Fibroblast of villous mesenchyme (primary cell): Measurements from ENCODE around the gene LOXHD1. TPM values are rescaled to one million over a fixed set of nuclear protein-coding genes. Genes with fewer than 3 reads are reported as not detected.

Experiments
- DNase-seq: peaks from one replicate; pipeline ENCODE4 v3.0.0-alpha.2; 2010; ENCODE audit warnings: low read depth
- H3K4me3 ChIP-seq: 2 replicates; pipeline ENCODE4 v1.5.1; 2011; ENCODE audit warnings: low read depth, mild to moderate bottlenecking, low read length
- total RNA-seq: library from RNA; depleted of rRNA; stranded (reverse); fragments of >200 nt; gene quantifications from 2 replicates; pipeline ENCODE4 v1.2.3, GENCODE V29; 2012
- TF ChIP-seq, protein P1 (sequence below): IDR thresholded peaks from 2 replicates; pipeline ENCODE4 v1.5.1; 2012; ENCODE audit warnings: low read depth, mild to moderate bottlenecking, low read length; ENCODE audit not compliant: insufficient read depth

LOXHD1 gene
- total RNA-seq, 1 donor, result not detected

GRCh38 chr18:46559296-46559695, 97.7 kb downstream of the LOXHD1 start:
- TF ChIP-seq, protein P1, sequence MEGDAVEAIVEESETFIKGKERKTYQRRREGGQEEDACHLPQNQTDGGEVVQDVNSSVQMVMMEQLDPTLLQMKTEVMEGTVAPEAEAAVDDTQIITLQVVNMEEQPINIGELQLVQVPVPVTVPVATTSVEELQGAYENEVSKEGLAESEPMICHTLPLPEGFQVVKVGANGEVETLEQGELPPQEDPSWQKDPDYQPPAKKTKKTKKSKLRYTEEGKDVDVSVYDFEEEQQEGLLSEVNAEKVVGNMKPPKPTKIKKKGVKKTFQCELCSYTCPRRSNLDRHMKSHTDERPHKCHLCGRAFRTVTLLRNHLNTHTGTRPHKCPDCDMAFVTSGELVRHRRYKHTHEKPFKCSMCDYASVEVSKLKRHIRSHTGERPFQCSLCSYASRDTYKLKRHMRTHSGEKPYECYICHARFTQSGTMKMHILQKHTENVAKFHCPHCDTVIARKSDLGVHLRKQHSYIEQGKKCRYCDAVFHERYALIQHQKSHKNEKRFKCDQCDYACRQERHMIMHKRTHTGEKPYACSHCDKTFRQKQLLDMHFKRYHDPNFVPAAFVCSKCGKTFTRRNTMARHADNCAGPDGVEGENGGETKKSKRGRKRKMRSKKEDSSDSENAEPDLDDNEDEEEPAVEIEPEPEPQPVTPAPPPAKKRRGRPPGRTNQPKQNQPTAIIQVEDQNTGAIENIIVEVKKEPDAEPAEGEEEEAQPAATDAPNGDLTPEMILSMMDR, result no peak
- no peak for DNase-seq
- H3K4me3 ChIP-seq, result no peak overlapping the region

- no peak overlapping the region for H3K4me3 ChIP-seq
- no peak for DNase-seq
- TF ChIP-seq, protein P1, result no peak
These were observed 100.3 kb downstream of the LOXHD1 start for GRCh38 chr18:46556590-46557206.

GRCh38 chr18:46555724-46556123, 101.3 kb downstream of the LOXHD1 start:
- no peak overlapping the region for H3K4me3 ChIP-seq
- DNase-seq, result no peak
- TF ChIP-seq, protein P1, result peak; percentile 12

DNA sequence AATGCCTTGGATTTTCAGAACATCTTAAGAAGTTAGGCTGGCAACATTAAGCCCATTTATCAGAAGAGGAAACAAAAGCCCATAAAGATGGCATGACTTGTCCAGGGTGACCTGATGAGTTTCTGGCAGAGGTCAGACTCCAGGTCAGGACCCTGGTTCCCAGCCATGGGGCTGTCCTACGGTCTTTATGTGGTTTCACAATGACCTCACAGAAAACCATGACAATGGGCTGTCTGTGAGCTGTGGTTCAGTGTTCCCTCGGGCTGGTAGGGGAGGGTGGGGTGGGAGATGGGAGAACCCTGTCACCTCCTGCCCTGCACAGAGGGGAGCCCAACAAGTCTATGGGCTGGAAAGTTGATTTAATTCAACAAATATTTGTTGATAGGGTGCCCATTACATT, 101.8 kb downstream of the LOXHD1 start:
- TF ChIP-seq, protein P1, result no peak
- no peak overlapping the region for H3K4me3 ChIP-seq
- DNase-seq, result no peak

GRCh38 chr18:46554406-46555080, 102.5 kb downstream of the LOXHD1 start:
- no peak for DNase-seq
- no peak overlapping the region for H3K4me3 ChIP-seq
- TF ChIP-seq, protein P1, result no peak

DNA sequence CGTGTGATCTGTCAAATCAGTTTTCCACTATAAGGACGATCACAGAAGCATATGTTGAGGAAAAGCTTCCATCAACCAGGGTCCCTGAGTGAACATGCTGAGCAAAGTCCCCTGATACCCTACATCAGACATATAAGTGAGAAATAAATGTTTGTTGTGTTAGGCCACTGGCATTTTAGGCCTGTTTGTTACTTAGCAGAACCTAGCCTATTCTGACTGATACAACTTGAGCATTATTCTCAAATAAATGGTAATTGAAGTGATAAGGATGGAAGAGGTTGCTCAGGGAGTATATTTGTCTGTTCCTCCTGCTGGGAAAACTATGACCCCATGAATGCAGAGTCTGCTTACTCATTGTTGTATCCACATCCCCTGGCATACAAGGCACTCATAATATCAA, 106.4 kb downstream of the LOXHD1 start:
- H3K4me3 ChIP-seq, result no peak overlapping the region
- no peak for DNase-seq
- TF ChIP-seq, protein P1, result no peak
